ENCODE results near the gene PIGR.

Gene PIGR

GRCh38 chr1:206885341-206886060 is 60.8 kb downstream of the PIGR start:
- DNase-seq, result no peak

GRCh38 chr1:206883876-206884275 is 62.4 kb downstream of the PIGR start:
- DNase-seq, result no peak

DNA sequence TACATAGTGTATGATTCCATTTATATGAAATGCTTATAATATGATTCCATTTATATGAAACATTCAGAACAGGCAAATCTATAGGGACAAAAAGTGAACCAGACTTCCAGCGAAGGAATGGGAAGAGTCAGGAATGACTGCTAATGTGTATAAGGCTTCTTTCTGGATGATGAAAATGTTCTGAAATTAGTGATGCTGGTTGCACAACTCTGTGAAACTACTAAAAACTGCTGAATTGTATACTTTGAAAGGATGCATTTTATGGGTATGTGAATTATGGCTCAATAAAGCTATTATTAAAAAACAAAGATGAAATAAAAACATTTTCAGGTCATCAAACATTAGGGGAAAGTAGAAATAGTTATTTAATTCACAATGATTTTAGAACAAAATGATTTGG is 63.1 kb downstream of the PIGR start:
- DNase-seq, result no peak

DNA sequence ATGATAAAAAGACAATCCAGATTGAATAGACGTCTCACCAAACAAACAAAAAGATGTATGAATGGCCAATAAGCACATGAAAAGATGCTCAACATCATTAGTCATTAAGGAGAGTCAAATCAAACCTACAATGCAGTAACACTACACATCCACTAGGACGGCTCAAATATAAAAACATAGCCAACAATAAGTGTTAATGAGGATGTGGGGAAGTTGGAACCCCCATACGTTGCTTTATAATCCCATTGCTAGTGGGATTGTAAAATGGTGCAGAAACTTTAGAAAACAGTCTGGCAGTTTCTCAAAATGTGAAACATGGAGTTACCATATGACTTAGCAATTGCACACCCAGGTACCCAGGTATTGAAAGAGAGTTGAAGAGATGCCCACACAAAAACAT is 63.7 kb downstream of the PIGR start:
- no peak for DNase-seq

GRCh38 chr1:206880314-206880713 is 66.0 kb downstream of the PIGR start:
- no peak for DNase-seq
